GM20000 (cell line): ENCODE measurements around the gene CCDC91.

Source experiments
- DNase-seq: peaks from one replicate; pipeline ENCODE4 v3.0.0; 2012; ENCODE audit warnings: low spot score
- TF ChIP-seq, protein P1 (sequence below): IDR thresholded peaks from 2 replicates; pipeline ENCODE4 v1.5.1; 2012; ENCODE audit warnings: mild to moderate bottlenecking, control low read depth; ENCODE audit errors: extremely low read depth, missing control alignments

The CCDC91 gene, protein sequence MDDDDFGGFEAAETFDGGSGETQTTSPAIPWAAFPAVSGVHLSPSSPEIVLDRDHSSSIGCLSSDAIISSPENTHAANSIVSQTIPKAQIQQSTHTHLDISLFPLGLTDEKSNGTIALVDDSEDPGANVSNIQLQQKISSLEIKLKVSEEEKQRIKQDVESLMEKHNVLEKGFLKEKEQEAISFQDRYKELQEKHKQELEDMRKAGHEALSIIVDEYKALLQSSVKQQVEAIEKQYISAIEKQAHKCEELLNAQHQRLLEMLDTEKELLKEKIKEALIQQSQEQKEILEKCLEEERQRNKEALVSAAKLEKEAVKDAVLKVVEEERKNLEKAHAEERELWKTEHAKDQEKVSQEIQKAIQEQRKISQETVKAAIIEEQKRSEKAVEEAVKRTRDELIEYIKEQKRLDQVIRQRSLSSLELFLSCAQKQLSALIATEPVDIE

DNA sequence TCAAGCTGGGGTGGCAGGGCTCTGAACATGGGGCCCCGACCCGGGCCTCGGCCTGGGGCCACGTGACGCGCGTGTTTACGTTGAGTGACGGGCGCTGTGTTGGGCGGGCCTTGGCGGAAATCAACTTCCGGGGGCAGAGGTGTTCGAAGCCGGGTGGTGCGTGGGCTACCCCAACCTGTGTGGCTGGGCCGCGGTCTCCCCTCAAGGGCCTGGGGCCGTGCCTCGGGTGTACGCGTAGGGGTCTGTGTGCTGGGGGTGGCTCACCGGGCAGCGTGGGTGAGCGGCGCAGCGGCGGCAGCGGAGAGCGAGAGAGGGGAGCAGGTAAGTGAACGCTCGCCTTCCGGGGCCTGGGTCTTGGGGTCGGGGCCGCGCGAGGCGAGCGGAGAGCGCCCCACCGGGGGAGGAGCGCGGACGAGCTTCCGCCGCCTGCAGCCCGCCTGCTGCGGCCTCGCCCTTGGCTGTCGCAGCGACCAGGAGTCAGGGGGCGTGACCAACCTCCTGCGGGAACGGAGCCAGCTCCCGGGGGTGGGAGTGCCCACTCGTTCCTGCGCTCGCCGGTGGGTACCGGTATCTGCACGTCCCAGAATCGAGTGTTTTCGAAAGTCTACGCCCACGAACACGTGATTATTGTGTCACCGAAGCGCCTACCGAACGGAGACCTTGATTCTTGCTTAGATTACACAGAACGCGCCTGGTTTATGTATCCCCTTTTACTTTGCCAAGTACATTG is at the start of gene CCDC91:
TSS of gene CCDC91 (plus strand) at position 136 of the 730 bp plus-strand sequence. CDS start 66,760 bp downstream, outside the sequence.
- TF ChIP-seq, protein P1, sequence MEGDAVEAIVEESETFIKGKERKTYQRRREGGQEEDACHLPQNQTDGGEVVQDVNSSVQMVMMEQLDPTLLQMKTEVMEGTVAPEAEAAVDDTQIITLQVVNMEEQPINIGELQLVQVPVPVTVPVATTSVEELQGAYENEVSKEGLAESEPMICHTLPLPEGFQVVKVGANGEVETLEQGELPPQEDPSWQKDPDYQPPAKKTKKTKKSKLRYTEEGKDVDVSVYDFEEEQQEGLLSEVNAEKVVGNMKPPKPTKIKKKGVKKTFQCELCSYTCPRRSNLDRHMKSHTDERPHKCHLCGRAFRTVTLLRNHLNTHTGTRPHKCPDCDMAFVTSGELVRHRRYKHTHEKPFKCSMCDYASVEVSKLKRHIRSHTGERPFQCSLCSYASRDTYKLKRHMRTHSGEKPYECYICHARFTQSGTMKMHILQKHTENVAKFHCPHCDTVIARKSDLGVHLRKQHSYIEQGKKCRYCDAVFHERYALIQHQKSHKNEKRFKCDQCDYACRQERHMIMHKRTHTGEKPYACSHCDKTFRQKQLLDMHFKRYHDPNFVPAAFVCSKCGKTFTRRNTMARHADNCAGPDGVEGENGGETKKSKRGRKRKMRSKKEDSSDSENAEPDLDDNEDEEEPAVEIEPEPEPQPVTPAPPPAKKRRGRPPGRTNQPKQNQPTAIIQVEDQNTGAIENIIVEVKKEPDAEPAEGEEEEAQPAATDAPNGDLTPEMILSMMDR = no peak
- peak; percentile 91 for DNase-seq

DNA sequence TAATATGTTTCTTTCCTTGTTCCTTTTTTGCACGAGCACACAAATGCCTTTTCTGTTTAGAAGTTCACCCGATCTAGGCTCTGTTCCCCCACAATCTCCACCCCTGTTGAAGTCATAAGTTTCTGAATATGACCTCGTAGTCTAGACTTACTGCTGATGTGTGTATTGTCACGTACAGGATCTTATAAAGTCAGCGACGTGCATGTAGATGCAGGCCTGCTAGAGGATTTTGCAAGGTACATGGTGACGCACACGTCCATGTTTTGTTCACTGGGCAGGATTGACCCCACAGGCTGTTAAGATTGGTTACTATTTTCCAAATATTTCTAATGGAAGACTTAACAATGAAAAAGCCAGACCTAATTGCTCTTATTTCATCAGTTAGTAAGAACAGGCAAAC is 46.2 kb upstream of the CCDC91 start:
- TF ChIP-seq, protein P1 = no peak
- no peak for DNase-seq

DNA sequence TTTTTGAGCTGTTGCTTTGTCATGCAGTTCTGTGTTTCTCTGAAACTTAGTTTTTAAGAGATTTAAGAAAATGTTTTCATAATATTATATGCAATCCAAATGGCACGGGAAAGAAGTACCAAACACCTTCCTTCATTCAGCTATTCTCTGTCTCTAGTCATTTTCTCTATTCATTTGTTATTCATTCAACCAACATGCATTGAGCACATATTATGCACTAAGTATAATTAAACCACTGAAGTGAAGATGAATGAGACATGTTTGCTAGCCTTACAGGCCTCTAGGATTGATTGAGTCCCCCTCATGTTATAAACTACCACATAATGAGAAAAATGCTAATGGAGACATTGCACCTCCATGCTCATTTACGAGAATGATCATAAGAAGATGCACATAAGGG is 45.7 kb upstream of the CCDC91 start:
- no peak for DNase-seq
- TF ChIP-seq, protein P1 = no peak

- TF ChIP-seq, protein P1 = no peak
- no peak for DNase-seq
These were observed 45.0 kb upstream of the CCDC91 start for GRCh38 chr12:28145216-28145615.

GRCh38 chr12:28149279-28149678 is 41.0 kb upstream of the CCDC91 start:
- no peak for DNase-seq
- TF ChIP-seq, protein P1 = no peak

- TF ChIP-seq, protein P1 = no peak
- DNase-seq = no peak
These were observed 33.9 kb upstream of the CCDC91 start for GRCh38 chr12:28156362-28156761.

DNA sequence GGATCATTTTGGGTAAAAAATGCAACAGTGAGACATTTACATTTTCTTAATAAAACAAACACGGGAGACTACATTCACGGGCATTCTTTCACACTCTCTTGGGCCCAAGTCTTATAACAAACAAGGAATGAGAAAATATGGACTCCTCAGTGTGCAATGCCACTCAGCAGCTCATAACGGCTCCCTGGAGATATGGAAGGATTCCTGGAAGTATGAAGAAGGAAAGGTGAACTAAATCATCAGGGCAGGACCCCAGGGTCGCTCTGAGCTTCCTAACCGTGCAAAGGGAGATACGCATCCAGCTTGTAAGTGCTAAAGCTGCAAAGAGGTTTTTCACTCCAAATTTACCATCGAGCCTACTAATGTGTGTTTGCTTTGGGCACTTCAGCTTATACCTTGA is 33.5 kb upstream of the CCDC91 start:
- TF ChIP-seq, protein P1 = no peak
- no peak for DNase-seq
